A673 (cell line): ENCODE results near the gene DPEP2.

Experiments
- EZH2 ChIP-seq: fragments of 200-600 bp; sonication (generic); IDR thresholded peaks from 2 replicates; pipeline ENCODE4 v1.6.1; 2017; ENCODE audit warnings: borderline replicate concordance, low read depth, mild to moderate bottlenecking, mixed read lengths, antibody characterized with exemption, low read length; ENCODE audit not compliant: poor library complexity, severe bottlenecking
- TF ChIP-seq, protein P1 (sequence below): fragments of 300-800, 200-600 bp; sonication (generic); conservative IDR thresholded peaks from 2 replicates; pipeline ENCODE4 v1.5.1; 2017; ENCODE audit warnings: low read depth, mild to moderate bottlenecking, antibody characterized with exemption, low read length, moderate library complexity, mixed read lengths

DNA sequence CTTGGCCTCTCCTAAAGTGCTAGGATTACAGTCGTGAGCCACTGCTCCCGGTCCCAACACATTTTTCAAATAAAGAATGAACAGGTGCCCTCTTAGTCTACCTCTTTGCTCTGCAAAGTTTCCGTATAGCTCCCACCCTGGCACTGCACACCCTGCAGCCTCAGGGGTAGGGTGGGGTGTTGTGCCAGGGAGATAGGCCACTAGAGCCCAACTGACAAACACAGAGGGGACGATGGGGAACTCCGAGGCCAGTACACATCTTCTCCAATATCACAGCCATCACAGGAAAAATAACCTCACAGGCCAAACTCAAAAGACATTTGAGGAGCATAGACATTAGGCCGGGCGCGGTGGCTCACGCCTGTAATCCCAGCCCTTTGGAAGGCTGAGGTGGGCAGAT is 28.2 kb downstream of the DPEP2 start:
- TF ChIP-seq, protein P1, sequence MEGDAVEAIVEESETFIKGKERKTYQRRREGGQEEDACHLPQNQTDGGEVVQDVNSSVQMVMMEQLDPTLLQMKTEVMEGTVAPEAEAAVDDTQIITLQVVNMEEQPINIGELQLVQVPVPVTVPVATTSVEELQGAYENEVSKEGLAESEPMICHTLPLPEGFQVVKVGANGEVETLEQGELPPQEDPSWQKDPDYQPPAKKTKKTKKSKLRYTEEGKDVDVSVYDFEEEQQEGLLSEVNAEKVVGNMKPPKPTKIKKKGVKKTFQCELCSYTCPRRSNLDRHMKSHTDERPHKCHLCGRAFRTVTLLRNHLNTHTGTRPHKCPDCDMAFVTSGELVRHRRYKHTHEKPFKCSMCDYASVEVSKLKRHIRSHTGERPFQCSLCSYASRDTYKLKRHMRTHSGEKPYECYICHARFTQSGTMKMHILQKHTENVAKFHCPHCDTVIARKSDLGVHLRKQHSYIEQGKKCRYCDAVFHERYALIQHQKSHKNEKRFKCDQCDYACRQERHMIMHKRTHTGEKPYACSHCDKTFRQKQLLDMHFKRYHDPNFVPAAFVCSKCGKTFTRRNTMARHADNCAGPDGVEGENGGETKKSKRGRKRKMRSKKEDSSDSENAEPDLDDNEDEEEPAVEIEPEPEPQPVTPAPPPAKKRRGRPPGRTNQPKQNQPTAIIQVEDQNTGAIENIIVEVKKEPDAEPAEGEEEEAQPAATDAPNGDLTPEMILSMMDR, result no peak
- no peak for TF ChIP-seq EZH2
